K562 (cell line): ENCODE results near the gene PHF21A. TPM values are rescaled to one million over a fixed set of nuclear protein-coding genes. Genes with fewer than 3 reads are reported as not detected.

Experiments
- ATAC-seq: fragments of 200-7000 bp; cut with Tn5 transposase; 3 replicates; pipeline ENCODE4 v1.9.1; 2020; ENCODE audit warnings: moderate library complexity
- BruUV-seq: library from RNA; stranded (reverse); fragments of 400-500 nt; replicated peaks from 2 replicates; lab custom pipeline; 2021; lab: Mats Ljungman, UMichigan
- CTCF ChIA-PET: fragments of 300-600 bp; formaldehyde crosslinking; extraction: SDS; loops from one replicate; lab custom pipeline; 2021; ENCODE audit warnings: low intra/inter-chr PET ratio; lab: Yijun Ruan, JAX
- POLR2A ChIA-PET: fragments of 300-600, 350-650 bp; sonication (Branson Sonifier 250); formaldehyde crosslinking; extraction: SDS; loops from one replicate; lab custom pipeline; 2021; ENCODE audit warnings: antibody characterized with exemption, inconsistent platforms; lab: Yijun Ruan, JAX
- DNase-seq, 4 experiments: peaks; one replicate each; pipeline versions ENCODE4 v3.0.0 to v3.0.0-alpha.2; 2011 to 2018; ENCODE audit warnings: low spot score in 3 of 4, mixed read lengths in 3 of 4; ENCODE audit errors: extremely low read depth in 1 of 4
- FAIRE-seq: peaks from 2 replicates; lab custom pipeline; 2011; peaks lifted over from hg19 to GRCh38; lab: Jason Lieb, UNC
- H2AFZ ChIP-seq: 2 replicates; pipeline ENCODE4 v1.6.0; 2011; ENCODE audit warnings: low read depth, low read length, control low read depth, inconsistent platforms
- H3K27ac ChIP-seq: fragments of 200-600 bp; 3 replicates; pipeline ENCODE4 v1.8.0; 2011; ENCODE audit warnings: low read depth, mild to moderate bottlenecking, control low read depth, inconsistent platforms, low read length, moderate library complexity, mixed read lengths; ENCODE audit errors: extremely low read depth
- H3K27me3 ChIP-seq, 2 experiments: fragments of 300-600 bp in 1 of 2; 2 replicates in 1 of 2; 3 replicates in 1 of 2; pipeline versions ENCODE4 v1.6.0 to v1.8.0; 2011; ENCODE audit warnings: inconsistent platforms in 2 of 2, low read length in 2 of 2, mild to moderate bottlenecking in 1 of 2, mixed read lengths in 1 of 2, moderate library complexity in 1 of 2; ENCODE audit not compliant: control insufficient read depth in 2 of 2, insufficient read depth in 2 of 2
- H3K36me3 ChIP-seq: fragments of 300-600 bp; 3 replicates; pipeline ENCODE4 v1.8.0; 2011; ENCODE audit warnings: mild to moderate bottlenecking, low read length, inconsistent platforms; ENCODE audit not compliant: control insufficient read depth, insufficient read depth
- H3K4me1 ChIP-seq, 2 experiments: fragments of 200-600 bp in 1 of 2; replicated peaks in 1 of 2; 2 replicates in 1 of 2; 3 replicates in 1 of 2; pipeline versions ENCODE4 v1.5.1 to v1.8.0; 2011; ENCODE audit warnings: inconsistent platforms in 2 of 2, low read length in 2 of 2, mild to moderate bottlenecking in 1 of 2, mixed read lengths in 1 of 2, moderate library complexity in 1 of 2; ENCODE audit not compliant: control insufficient read depth in 2 of 2, insufficient read depth in 2 of 2
- H3K4me2 ChIP-seq: 2 replicates; pipeline ENCODE4 v1.6.1; 2011; ENCODE audit warnings: low read length, control low read depth, inconsistent platforms, mixed read lengths; ENCODE audit not compliant: insufficient read depth
- H3K4me3 ChIP-seq: fragments of 200-600 bp; sonication (generic), shearing (Covaris generic); 2 replicates; pipeline ENCODE4 v1.5.1; 2016; ENCODE audit warnings: control low read depth, inconsistent platforms
- H3K79me2 ChIP-seq: fragments of 200-600 bp; 3 replicates; pipeline ENCODE4 v1.8.0; 2011; ENCODE audit warnings: low read length, inconsistent platforms; ENCODE audit not compliant: control insufficient read depth, insufficient read depth
- H3K9ac ChIP-seq, 2 experiments: 2 replicates each; pipeline versions ENCODE4 v1.6.0 to v1.6.1; 2011; ENCODE audit warnings: low read depth in 2 of 2, low read length in 2 of 2, control low read depth in 1 of 2, inconsistent platforms in 1 of 2, mild to moderate bottlenecking in 1 of 2, mixed read lengths in 1 of 2; ENCODE audit not compliant: insufficient read depth in 1 of 2
- H3K9me1 ChIP-seq: one replicate; pipeline ENCODE4 v1.6.0; 2011; ENCODE audit warnings: inconsistent platforms, mild to moderate bottlenecking, low read length, moderate library complexity; ENCODE audit not compliant: control insufficient read depth, insufficient read depth
- H3K9me3 ChIP-seq: replicated peaks from 2 replicates; pipeline ENCODE4 v1.5.1; 2011; ENCODE audit warnings: low read depth, low read length, inconsistent platforms; ENCODE audit not compliant: control insufficient read depth, insufficient read depth
- H4K20me1 ChIP-seq: replicated peaks from 2 replicates; pipeline ENCODE4 v1.6.1; 2011; ENCODE audit warnings: low read length, inconsistent platforms, mixed read lengths; ENCODE audit not compliant: control insufficient read depth, insufficient read depth
- BCL6 ChIP-seq: fragments of 250-450 bp; sonication (Bioruptor Pico); IDR thresholded peaks from 2 replicates; pipeline ENCODE4 v1.4.0; 2020
- KHSRP ChIP-seq: fragments of 450-650 bp; IDR thresholded peaks from 2 replicates; pipeline ENCODE4 v1.6.1; 2017
- ZFP36 ChIP-seq: fragments of 150-350 bp; IDR thresholded peaks from 2 replicates; pipeline ENCODE4 v1.6.1; 2018; ENCODE audit warnings: low read length, low read depth; ENCODE audit not compliant: partially characterized antibody
- WGBS: fragments of 100-300 bp; shearing (Covaris generic); methylation state at CpG from one replicate; pipeline ENCODE4 v1.1.6; 2016; ENCODE audit warnings: low coverage, mixed read lengths; ENCODE audit not compliant: insufficient coverage; ENCODE audit errors: missing lambda C conversion rate; 5-methylcytosine and 5-hydroxymethylcytosine counted together
- in situ Hi-C: fragments of 300-500 bp; cut with MboI; formaldehyde crosslinking; loops from 4 replicates; pipeline ENCODE4 v1.15.0; 2018; ENCODE audit warnings: inconsistent platforms, mixed read lengths
- intact Hi-C: fragments of 100-400 bp; cut with micrococcal nuclease; formaldehyde crosslinking; loops from 2 replicates; pipeline ENCODE4 v1.14.2; 2022
- polyA plus RNA-seq, 8 experiments: library from polyadenylated mRNA; depleted of rRNA in 4 of 8; stranded (reverse) in 5 of 8; unstranded in 3 of 8; fragments of >200 nt; fragmentation: Nextera tagmentation in 2 of 8; fragmentation: Illumina TruSeq in 1 of 8; extraction: Ambion mirVana in 2 of 8; extraction: Trizol in 1 of 8; gene quantifications; 2 replicates each; pipeline versions ENCODE4 v1.2.1 to v1.2.3, GENCODE V29; 2011 to 2014; ENCODE audit warnings: inconsistent platforms in 1 of 8, missing spikeins in 1 of 8
- total RNA-seq, 7 experiments: library from RNA; depleted of rRNA in 6 of 7; stranded (reverse); fragments of >200 nt in 6 of 7; fragmentation: Illumina TruSeq in 2 of 7; extraction: Trizol in 2 of 7; gene quantifications; 2 replicates each; pipeline versions ENCODE4 v1.2.1 to v1.2.3, GENCODE V29; 2011 to 2021; ENCODE audit warnings: low replicate concordance in 1 of 7
- TF ChIP-seq, protein P1 (sequence below): fragments of 250-450 bp; sonication (Bioruptor Pico); IDR thresholded peaks from 2 replicates; pipeline ENCODE4 v1.4.0; 2020; ENCODE audit warnings: mild to moderate bottlenecking, moderate library complexity

The PHF21A gene
- total and polyA plus RNA-seq, 9 of the 15 experiments (the other 6 are each of a cell fraction or from before 2014, with no cell fraction given) = 1.5 to 32.4 (median 10.7) TPM

DNA sequence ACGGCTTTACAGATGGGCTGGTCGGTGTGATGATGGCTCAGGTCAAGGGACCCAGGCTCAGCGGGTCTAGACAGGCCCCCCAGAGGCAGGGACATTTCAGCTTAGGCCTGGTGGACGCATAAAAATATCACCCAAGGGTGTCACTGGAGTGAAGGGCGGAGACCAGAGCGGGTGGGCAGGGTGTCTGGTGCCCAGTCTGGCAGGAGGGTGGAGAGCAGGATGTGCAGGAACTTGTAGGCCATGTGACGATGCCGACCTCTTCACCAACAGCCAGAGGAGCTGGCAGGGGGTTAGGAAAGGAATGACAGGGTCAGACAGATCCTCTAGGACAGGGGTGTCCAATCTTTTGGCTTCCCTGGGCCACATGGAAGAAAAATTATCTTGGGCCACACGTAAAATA lies 231.3 kb downstream of the PHF21A start:
- Histone ChIP-seq H3K9me1 (no peaks in the 10 kb centered on the region), H3K9ac (no peak overlapping the region), H3K27me3 (no peaks in the 10 kb centered on the region; a peak in 1 of 5 replicates), H3K79me2 (no peaks in the 10 kb centered on the region), H3K4me2 (no peak overlapping the region), H3K4me1 (peaks cover 0 to 18% of the 10 kb centered on the region in 2 experiments; a peak in 3 of 5 replicates), H4K20me1 (peaks cover 25% of the 10 kb centered on the region), H3K27ac (no peak overlapping the region), H3K36me3 (no peaks in the 10 kb centered on the region), H3K4me3 (no peak overlapping the region), H2AFZ (no peak overlapping the region), H3K9me3 (no peaks in the 10 kb centered on the region)
- no peak for FAIRE-seq
- intact Hi-C loops (no loop called here), in situ Hi-C loops (no loop called here)
- DNase-seq = no peak
- CTCF ChIA-PET = no interaction called here
- POLR2A ChIA-PET = interaction anchor here (1.5 kb wide), 1 partner anchor 9 kb away, joined by 5 read pairs; no protein-coding TSS in a partner anchor
- TF ChIP-seq, protein P1, sequence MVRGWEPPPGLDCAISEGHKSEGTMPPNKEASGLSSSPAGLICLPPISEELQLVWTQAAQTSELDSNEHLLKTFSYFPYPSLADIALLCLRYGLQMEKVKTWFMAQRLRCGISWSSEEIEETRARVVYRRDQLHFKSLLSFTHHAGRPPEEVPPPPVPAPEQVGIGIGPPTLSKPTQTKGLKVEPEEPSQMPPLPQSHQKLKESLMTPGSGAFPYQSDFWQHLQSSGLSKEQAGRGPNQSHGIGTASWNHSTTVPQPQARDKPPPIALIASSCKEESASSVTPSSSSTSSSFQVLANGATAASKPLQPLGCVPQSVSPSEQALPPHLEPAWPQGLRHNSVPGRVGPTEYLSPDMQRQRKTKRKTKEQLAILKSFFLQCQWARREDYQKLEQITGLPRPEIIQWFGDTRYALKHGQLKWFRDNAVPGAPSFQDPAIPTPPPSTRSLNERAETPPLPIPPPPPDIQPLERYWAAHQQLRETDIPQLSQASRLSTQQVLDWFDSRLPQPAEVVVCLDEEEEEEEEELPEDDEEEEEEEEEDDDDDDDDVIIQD = no peak
- WGBS = 25% methylated on average over 9 of the region's 9 CpGs
- BruUV-seq = no TSS peak
- no peak for ATAC-seq

DNA sequence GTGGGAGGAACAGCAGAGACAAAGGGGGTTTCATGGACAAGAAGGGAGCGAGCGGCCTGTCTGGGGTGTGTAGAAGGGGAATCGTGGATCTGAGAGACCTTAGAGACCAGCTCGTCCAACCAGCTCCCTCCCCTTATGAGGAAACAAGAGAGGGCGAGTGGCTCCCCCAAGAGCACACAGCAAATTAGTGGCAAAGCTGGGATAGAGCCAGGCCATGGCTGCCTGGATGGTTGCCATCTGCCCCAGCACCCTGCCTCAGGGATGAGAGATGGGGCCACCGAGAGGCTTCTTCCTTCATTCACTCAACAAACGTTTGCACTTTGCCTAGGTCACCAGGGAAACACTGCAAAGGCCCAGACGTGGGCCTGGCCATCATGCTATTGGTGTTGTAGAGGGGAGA lies 231.7 kb downstream of the PHF21A start:
- Histone ChIP-seq H3K4me2 (no peak overlapping the region), H3K27ac (no peak overlapping the region), H3K4me3 (no peak overlapping the region), H3K9me3 (no peaks in the 10 kb centered on the region), H3K9me1 (no peaks in the 10 kb centered on the region), H2AFZ (no peak overlapping the region), H3K4me1 (peaks cover 0 to 18% of the 10 kb centered on the region in 2 experiments; a peak in 3 of 5 replicates), H4K20me1 (peaks cover 29% of the 10 kb centered on the region), H3K36me3 (no peaks in the 10 kb centered on the region), H3K9ac (no peak overlapping the region), H3K27me3 (no peaks in the 10 kb centered on the region; a peak in 1 of 5 replicates), H3K79me2 (no peaks in the 10 kb centered on the region)
- POLR2A ChIA-PET = interaction anchor here (0.7 to 1.1 kb wide), 2 partner anchors 8 to 9 kb away, joined by 3 to 4 read pairs; no protein-coding TSS in a partner anchor
- FAIRE-seq (no peak), ATAC-seq (no peak), DNase-seq (no peak)
- in situ Hi-C loops (no loop called here), intact Hi-C loops (no loop called here)
- TF ChIP-seq KHSRP (no peak), BCL6 (no peak), ZFP36 (peak; percentile 28)
- 24% methylated on average over 6 of the region's 8 CpGs for WGBS
- CTCF ChIA-PET = no interaction called here
- BruUV-seq = no TSS peak
